HG03378 (cell line): ENCODE results near the gene ABLIM1.
"Not testable (repeated sequence)": the region's sequence is repeated elsewhere in the genome, so short reads cannot be mapped to it uniquely, and the experiment has no call there.

Experiments used
- ATAC-seq: cut with Tn5 transposase; IDR thresholded peaks from one replicate; pipeline ENCODE4 v1.9.1; 2021; ENCODE audit warnings: mild to moderate bottlenecking, moderate library complexity; ENCODE audit not compliant: unreplicated experiment

Gene ABLIM1

DNA sequence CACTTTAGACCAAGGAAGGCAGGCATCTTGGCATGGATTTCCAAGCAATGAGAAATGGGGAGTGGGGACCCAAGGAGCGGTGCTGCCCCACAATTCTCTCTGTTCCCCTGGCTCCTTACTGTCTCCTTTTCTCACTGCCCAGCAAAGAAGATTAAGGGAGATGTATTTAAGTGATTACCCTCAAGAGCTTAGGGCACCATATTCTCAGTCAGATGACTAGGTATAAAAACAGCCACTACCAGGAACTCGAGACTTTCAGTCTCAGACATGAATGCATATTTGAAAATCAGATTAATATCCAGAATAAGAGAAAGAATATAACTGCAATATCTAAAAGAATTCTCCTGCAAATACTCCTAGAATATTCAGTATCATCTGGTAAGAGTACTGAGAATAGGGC is at the start of gene ABLIM1:
Gene ABLIM1, minus strand, starts transcription at position 101 of the 400 bp plus-strand sequence. Its CDS starts 75 bp downstream, at position 26.
- no peak for ATAC-seq

DNA sequence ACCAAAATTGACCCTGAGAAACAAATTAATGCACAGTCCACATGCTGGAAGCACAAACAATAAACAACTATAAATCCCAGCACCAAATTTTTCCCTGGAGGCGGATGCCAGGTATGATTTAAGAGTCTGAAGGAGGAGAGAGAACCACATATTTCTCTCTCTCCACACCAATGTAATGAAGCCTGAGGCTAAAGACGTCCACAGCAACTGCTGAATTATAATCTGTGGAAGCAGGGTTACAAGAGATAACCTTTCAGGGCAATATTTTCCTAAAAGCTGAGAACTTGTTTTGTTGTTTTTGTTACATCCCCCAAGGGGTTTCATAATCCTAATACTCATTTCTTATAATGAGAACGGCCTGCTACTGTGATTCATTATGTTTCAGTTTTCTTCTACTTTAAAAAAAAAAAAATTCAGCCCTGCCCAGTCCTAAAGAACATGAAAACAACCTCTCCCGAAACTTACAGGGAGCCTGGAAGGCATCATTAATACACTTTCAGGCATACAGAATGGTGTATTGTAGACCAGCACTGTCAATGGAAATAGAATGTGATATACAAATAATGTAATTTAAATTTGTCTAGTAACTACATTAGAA is 48.5 kb upstream of the ABLIM1 start:
- no peak for ATAC-seq

DNA sequence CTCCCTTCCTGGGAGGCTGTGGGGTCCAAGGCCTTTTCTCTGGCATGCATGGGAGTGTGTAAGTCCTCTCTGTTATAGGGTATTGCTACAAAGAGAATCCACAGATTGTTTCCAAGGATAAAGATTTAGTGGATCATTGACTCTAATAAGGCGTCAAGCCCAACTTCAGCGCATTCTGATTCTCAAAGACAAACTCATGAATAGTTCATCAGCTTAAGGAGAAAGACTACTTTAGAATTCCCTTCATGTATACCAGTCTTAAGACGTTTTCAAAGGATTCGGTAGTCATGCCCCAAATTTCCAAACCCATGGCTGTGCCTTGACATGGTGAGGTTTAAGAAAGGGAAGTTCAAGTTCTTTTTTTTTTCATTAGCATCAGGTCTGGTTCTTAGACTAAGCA is 46.6 kb upstream of the ABLIM1 start:
- no peak for ATAC-seq

DNA sequence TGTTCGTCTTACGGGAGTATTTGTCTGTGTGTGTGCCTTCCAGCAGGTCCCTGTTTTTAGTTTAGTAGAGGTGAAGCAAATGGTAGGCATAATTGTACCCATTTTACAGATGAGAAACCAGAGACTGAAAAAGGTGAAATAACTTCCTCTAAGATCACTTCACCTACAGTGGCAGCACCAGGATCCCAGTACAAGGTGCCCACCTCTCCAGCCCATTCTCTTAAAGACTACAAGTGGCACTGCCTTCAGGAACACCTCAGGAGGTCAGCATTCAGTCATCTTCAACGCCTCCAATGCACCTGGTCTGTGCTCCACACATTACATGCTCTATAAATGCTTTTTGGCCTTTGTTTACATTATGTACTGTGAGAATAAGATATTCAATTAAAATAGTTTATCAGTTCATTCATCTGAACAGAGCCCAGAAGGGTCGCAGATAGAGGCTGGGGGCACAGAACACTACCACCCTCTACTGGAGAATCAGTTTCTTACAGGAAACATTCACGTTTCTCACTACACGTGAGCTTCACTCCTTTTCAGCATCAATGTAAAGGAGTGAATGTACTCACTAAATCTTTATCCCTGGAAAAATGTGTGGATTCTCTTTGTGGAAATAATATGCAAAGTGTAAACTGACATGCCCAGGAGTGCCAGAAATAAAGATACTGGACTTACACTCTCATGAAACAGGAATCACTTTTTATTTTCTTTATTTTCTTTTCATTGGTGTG is 45.5 kb upstream of the ABLIM1 start:
- ATAC-seq, result no peak

DNA sequence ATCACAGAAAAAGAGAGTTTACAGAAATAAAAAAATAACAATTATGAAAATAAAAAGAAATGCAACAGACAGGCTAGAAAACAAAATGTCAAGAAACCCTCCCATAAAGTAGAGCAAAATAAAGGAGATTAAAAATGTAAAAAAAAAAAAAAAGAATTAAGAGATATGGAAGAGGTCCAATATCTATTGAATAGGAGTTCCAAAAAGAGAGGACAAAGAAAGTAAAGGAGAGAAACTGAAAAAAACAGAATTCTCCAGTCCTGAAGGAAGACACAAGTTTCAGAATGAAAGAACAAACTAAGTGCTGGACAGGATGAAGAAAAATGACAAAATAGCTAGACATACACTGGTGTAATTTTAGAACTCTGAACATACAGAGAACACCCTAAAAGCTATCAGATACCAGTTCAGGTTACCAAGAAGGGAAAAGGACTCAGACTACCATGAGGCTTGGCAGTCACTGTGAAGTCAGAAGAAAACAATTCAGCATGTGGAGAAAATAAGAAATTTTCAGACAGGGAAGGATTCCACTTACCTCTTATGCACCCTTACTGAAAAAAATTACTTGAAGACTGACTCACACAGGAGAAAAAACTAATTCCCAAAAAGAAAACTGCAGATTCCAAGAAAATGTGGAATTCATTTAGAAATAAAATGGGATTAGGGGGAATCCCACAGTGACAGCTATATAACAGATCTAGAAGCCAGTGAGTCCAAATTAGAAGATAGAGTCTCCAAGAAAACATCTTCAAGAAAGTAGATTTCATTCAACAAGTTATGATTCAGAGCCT is 40.4 kb upstream of the ABLIM1 start:
- no peak for ATAC-seq

DNA sequence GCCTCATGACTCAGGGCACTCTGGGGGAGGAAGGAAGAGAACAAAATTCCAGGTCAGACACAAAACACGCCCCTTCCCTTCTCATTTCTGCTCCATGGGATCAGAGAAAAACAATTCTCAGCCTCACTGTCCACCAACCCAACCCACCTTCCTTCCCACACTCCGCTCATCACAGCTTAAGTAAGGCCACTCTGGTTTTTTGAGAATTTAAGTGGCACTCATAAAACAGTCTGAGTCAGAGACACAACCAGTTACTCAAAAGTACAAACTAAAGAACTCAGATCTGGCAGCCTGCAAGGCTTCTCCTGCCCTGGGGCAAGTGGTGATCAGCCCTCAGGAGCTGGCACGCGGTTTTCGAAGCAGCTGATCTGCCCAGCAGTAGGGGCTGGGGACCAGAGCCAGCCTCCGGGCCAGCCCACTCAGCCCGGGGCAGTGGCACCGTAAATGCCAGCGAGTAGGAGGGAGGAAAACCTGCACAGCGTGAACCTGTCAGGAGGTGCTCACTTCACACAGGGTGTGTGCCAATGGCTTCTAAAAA is 39.1 kb upstream of the ABLIM1 start:
- ATAC-seq, result no peak

DNA sequence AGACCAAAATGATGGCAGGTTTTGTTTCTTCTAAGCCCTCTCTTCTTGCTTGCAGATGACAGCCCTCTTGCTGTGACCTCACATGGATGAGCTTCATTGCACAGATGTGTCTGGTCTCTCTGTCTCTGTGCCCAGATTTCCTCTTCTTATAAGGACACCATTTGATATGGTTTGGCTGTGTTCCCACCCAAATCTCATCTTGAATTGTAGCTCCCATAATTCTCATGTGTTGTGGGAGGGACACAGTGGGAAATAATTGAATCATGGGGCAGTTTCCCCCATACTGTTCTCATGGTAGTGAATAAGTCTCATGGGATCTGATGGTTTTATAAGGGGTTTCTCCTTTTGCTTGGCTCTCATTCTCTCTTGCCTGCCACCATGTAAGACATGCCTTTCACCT is 38.2 kb upstream of the ABLIM1 start:
- ATAC-seq, result not testable (repeated sequence)

DNA sequence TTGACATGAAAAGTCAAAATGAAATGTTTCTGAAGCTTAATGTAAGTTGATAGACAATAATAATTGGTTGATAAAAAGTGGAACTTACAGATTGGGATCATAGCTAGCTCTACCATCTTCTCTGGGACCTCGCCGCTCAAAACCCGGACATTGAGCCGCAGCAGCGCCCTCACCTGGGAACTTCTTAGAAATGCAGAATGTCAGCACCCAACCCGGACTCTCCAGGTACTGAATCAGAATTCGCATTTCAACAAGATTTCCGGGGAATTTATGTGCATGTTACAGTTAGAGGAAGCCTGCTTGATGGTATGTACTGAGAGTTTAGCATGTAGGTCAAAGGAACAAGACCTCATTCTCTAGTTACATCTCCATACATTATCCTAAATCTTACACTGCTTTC is 36.7 kb upstream of the ABLIM1 start:
- ATAC-seq, result no peak

DNA sequence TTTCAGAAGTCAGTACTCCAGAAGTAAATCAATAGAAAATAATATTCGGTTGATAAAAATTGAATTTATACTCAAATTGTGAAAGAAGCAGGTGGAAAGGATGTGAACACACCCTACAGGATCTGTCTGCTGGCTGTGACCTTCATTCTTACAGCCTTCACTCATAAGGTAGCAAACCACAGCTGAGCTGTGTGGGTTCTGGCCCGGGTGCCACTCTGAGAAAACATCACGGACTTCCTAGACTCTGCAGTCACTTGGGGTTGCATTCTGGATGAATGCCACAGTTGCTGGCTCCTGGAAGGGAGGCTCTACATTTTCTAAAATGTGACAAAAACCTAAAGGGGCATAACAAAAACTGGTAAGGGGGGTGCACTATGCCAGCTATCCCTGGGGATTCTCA is 36.0 kb upstream of the ABLIM1 start:
- ATAC-seq, result no peak

DNA sequence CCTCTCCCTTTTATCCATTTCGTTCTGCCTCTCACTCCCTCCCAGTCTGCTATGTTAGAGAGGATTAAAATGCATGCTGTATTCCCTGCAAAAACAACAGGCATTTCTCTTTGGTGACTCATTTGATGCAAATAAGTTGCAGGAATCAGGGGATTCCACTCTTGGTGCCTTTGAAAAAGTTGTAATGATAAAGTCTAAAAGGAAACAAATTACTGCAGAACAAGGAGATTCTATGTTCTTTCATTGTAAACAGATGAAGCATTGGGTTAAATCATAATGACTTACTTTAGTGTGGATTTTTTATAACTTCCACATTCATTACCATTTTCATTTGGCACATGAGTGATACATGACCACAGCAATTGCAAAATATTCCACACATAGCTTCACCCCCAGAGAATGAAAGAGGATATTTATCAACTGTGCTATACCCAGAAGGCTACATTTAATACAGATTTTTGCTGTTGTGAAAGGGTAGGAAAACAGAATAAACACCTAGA is 33.4 kb upstream of the ABLIM1 start:
- no peak for ATAC-seq

DNA sequence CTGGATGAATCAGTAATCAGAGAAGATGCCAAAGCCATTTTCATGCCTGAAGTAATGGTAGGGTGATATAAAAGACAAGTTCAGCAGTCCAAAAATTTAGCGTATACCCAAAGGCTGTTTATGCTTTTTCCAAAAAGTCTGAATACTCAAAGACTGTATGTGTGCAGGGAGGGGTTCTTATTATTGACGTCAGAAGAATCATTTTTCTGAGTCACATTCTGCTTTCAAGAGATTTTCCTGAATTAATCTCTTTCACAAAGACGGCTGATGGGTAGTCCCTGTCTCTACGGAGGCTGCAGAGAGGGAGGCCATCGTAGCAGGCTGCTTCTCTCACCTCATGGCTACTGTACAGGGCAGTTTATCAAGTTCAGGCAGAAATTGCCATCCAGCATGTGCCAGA is 30.7 kb upstream of the ABLIM1 start:
- ATAC-seq, result no peak

DNA sequence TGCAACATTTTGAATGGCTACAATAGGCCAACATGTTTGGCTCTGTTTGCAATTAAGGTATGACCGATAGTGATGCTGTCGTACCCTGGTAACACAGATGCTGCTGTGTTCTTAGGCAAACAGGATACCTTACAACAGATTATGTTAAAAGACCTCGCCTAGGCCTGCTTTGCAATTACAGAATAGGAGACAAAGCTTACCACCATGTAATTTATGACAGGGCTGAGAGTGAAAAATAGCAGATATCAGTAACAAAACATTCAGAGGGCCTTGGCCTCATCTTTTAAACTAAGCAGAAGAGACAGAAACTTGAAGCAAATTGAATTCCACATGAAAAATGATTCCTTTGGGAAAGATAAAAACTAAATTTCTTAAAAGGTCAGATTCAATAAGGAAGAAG is 29.4 kb upstream of the ABLIM1 start:
- no peak for ATAC-seq

DNA sequence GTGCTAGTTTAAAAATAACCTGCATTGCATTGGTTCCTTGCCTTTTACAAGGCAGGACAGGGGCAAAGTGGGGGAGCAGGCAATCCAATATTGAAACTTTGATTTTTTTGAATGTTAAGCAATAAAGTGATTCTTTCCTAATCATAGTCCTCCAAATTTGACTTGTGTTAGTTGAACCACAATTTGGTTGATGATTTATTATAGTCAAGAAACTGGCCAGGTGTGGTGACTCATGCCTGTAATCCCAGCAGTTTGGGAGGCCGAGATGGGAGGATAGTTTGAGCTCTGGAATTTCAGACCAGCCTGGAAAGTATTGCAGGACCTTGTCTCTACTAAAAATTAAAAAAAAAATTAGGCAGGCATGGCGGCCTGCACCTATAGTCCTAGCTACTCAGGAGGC is 27.9 kb upstream of the ABLIM1 start:
- no peak for ATAC-seq

DNA sequence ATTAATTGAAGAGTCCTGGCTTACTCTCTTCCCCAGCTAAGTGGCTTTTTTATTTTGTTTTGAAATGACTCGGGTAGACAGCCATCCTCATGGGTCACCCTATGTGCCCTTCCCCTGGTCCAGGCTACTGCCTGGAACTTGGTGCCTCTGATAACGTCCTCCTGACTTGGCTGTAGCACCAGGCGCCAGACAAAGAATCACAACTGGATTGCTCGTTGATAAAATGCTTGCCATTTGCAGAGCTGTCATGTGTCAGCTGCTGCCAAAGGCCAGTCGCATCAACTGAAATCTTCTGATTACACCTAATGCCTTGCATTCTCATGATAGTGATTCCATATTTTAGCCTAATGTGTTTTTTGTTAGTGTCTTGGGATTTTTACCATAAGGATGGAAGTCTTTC is 27.4 kb upstream of the ABLIM1 start:
- no peak for ATAC-seq

DNA sequence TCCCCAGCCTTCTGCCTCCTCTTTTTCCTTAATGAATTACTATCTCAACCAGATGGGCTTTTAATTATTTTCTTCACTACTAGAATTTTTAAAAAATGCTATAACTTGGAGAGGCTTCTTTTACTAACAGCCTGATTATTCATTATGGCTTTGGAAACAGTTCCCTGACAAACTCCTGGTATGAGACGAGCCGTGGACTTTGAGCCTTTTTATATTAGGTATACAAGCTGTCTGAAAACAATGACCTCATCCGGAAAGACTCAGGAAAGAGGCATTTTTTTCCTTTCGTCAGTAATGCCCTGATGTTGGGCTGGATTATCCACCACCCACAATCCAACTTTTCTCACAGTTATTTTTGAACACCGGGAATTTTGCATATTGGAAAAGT is 26.7 kb upstream of the ABLIM1 start:
- ATAC-seq, result no peak

DNA sequence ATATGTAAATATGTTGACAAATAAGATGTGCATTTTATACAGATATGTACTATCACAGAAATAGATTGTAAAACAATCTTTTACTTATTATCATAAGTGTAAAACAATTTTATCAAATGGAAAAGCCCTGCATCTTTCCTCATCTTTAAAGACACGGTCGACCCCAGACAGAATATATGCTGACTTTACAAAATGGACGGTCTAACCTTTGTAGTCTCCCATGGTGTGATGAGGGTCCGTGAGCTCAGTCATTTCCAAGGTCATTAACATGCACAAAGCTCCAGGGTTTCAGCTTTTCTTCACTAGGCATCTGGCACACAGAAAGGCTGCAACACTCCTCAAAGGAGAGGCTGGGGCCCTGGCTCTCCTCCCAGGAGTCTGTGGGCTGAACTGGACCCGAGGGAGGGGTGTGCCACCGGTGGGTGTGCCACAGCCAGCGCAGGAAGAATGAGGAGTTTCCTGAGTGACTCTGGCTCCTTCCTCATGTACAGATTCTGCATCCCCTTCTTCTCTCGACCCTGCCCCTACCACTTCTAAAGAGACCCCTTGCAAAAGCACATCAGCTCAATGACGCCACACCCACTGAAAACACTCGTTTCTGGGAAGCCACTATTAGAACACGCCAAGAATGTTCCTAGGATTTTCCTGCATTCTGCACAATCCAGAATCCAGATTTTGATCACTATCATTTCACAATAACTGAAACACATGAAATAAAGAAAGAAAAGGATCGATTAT is 26.2 kb upstream of the ABLIM1 start:
- no peak for ATAC-seq

DNA sequence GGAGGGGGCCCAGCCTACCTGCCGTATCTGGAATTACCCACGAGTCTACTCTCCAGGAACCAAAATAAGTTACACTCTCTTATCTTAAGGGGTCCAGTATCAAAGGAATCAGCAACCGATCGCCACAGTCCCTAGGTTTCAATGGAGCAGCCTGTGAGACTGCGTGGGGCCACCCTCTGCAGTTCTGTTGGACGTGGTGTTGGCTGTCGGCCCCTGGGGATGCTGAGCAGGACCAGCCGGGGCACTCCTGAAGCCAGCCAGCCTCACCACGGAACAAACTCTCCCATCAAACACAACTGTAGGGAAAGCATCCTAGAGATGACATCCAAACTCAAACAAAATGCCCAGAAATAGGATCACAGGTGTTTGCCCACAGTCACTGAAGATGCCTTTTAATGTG is 25.5 kb upstream of the ABLIM1 start:
- no peak for ATAC-seq

DNA sequence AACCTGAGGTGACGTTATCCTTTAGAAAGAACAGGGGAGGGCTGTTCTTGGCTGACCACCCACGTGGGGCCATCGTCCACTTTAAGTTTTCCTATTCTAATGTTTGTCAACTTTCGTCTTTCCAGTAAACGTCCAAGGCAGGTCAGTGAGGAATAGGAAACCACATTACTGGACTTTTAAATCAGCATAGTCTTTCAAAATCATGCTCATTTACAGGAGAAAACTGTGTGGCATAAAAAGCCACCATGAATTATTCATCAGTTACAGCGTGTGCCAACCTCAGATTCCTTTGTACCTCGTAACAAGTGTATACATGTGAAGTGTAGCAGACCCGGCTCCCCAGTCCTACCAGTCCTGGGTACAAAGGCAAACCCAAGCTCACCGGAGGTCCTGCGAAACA is 25.1 kb upstream of the ABLIM1 start:
- no peak for ATAC-seq

DNA sequence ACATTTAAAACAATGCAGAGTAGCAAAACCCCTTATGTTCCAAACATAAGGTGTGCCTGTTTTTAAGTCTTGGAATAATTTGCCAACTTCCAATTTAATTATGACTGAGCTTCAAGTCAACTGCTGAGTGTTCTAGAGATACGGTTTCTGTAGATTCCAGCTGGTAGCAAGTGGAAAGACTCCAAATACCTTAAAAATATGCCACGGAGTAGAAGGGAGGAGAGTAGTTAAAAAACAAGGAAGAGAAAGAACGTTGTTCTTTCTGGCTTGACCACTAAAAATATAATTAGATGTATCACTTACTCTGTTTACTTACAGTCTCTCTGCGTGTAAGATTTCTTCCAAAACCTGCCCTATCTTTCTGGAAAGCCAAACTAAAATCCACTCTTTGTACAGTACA is 24.5 kb upstream of the ABLIM1 start:
- ATAC-seq, result no peak

DNA sequence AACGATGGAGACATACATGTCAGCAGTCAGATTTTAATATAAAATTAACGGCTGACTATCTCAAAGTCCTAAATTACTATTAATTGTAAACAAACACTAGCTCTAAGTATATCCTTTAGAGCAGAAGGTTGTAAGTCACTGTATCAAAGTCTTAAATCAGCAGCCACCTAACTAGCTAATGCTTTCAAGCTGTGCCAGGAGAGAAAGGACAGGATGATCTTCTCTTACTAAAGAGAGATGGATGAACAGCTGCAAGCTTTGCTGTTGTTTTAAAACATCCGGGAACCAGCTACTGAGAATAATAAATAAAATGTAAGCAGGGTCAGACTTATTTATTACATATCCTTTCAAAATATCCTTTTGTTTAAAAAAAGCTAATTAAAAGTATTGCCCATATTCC is 24.0 kb upstream of the ABLIM1 start:
- ATAC-seq, result no peak

DNA sequence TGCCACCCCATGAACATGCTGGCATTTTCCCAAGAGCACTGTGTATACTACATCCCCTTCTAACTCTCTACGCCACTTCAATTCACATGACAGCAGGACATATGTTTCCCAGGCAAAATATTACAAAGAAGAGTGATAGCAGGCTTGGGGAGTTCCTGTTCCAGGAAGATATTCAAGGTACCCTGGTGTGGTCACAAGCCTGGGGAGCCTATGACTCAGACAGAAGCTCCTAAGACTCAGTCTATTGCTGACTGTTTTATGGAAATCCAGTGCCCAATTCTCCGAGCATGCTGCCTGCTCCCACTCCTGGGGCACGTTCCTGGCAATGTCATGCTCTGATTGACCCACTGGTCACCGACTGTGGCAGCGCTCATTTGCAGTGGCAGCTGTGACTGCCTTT is 23.5 kb upstream of the ABLIM1 start:
- no peak for ATAC-seq
